GM23338 (cell line): ENCODE results near the gene EP300. TPM values are rescaled to one million over a fixed set of nuclear protein-coding genes. Genes with fewer than 3 reads are reported as not detected.

Source experiments
- ATAC-seq: fragments of 200-7000 bp; cut with Tn5 transposase; 3 replicates; pipeline ENCODE4 v1.9.1; 2020
- DNase-seq: peaks from one replicate; pipeline ENCODE4 v3.0.0-alpha.2; 2015; ENCODE audit warnings: low spot score
- H2AFZ ChIP-seq: fragments of 200-600 bp; sonication (generic); 2 replicates; pipeline ENCODE4 v1.8.0; 2016; ENCODE audit warnings: antibody characterized with exemption, mild to moderate bottlenecking, moderate library complexity
- H3F3A ChIP-seq: fragments of 200-600 bp; sonication (generic); replicated peaks from 2 replicates; pipeline ENCODE4 v1.8.0; 2017; ENCODE audit warnings: antibody characterized with exemption, mixed run types, low read depth
- H3K27ac ChIP-seq: fragments of 200-600 bp; sonication (generic); 2 replicates; pipeline ENCODE4 v1.6.1; 2016; ENCODE audit warnings: low read depth
- H3K27me3 ChIP-seq: fragments of 200-600 bp; sonication (generic); 2 replicates; pipeline ENCODE4 v1.8.0; 2016; ENCODE audit warnings: mild to moderate bottlenecking, mixed run types, moderate library complexity; ENCODE audit not compliant: insufficient read depth
- H3K36me3 ChIP-seq: fragments of 200-600 bp; sonication (generic); 2 replicates; pipeline ENCODE4 v1.8.0; 2016; ENCODE audit warnings: mild to moderate bottlenecking; ENCODE audit not compliant: insufficient read depth
- H3K4me1 ChIP-seq: fragments of 200-600 bp; sonication (generic); 2 replicates; pipeline ENCODE4 v1.8.0; 2016; ENCODE audit warnings: mild to moderate bottlenecking, moderate library complexity; ENCODE audit not compliant: insufficient read depth
- H3K4me2 ChIP-seq: fragments of 200-600 bp; sonication (generic); 2 replicates; pipeline ENCODE4 v1.7.1; 2017; ENCODE audit warnings: mixed run types
- H3K4me3 ChIP-seq: fragments of 200-600 bp; sonication (generic); 2 replicates; pipeline ENCODE4 v1.6.1; 2016; ENCODE audit warnings: mixed run types
- H3K79me2 ChIP-seq: fragments of 200-600 bp; sonication (generic); replicated peaks from 2 replicates; pipeline ENCODE4 v1.8.0; 2017; ENCODE audit warnings: mild to moderate bottlenecking; ENCODE audit not compliant: insufficient read depth
- H3K9me2 ChIP-seq: fragments of 200-600 bp; sonication (generic); 2 replicates; pipeline ENCODE4 v1.8.0; 2017; ENCODE audit not compliant: insufficient read depth
- H4K20me1 ChIP-seq: fragments of 200-600 bp; sonication (generic); replicated peaks from 2 replicates; pipeline ENCODE4 v1.8.0; 2017; ENCODE audit warnings: mild to moderate bottlenecking; ENCODE audit not compliant: insufficient read depth
- H3K27ac Mint-ChIP-seq: 2 replicates; pipeline ENCODE4 v1.8.0; 2020; ENCODE audit warnings: inconsistent platforms, mild to moderate bottlenecking, moderate library complexity, mixed read lengths
- H3K27me3 Mint-ChIP-seq: 3 replicates; pipeline ENCODE4 v1.8.0; 2022; ENCODE audit warnings: low read depth, mild to moderate bottlenecking, moderate library complexity, mixed read lengths, inconsistent platforms; ENCODE audit not compliant: insufficient read depth, poor library complexity
- H3K36me3 Mint-ChIP-seq: 3 replicates; pipeline ENCODE4 v1.8.0; 2021; ENCODE audit warnings: low read depth, mild to moderate bottlenecking, inconsistent platforms, moderate library complexity, mixed read lengths
- H3K4me1 Mint-ChIP-seq: 3 replicates; pipeline ENCODE4 v1.8.0; 2020; ENCODE audit warnings: mild to moderate bottlenecking, inconsistent platforms, mixed read lengths
- H3K4me3 Mint-ChIP-seq: 3 replicates; pipeline ENCODE4 v1.8.0; 2021; ENCODE audit warnings: moderate library complexity, mild to moderate bottlenecking, inconsistent platforms, mixed read lengths
- H3K9me3 Mint-ChIP-seq: 3 replicates; pipeline ENCODE4 v1.8.0; 2020; ENCODE audit warnings: moderate library complexity, mild to moderate bottlenecking, inconsistent platforms, mixed read lengths
- CREB1 ChIP-seq: fragments of 250-450 bp; sonication (Bioruptor Pico); IDR thresholded peaks from 2 replicates; pipeline ENCODE4 v1.5.0; 2020; ENCODE audit warnings: low read depth, mild to moderate bottlenecking, moderate library complexity
- EZH2 ChIP-seq: fragments of 200-600 bp; sonication (generic); IDR thresholded peaks from one replicate; pipeline ENCODE4 v1.8.0; 2017; ENCODE audit warnings: antibody characterized with exemption, mild to moderate bottlenecking, low read depth; ENCODE audit not compliant: unreplicated experiment
- EZH2phosphoT487 ChIP-seq: fragments of 200-600 bp; sonication (generic); IDR thresholded peaks from one replicate; pipeline ENCODE4 v1.8.1; 2018; ENCODE audit warnings: antibody characterized with exemption; ENCODE audit not compliant: unreplicated experiment
- NANOG ChIP-seq: IDR thresholded peaks from 2 replicates; pipeline ENCODE4 v1.6.1; 2016; ENCODE audit warnings: antibody characterized with exemption, borderline replicate concordance
- POLR2AphosphoS5 ChIP-seq: IDR thresholded peaks from 2 replicates; pipeline ENCODE4 v1.6.1; 2016; ENCODE audit warnings: antibody characterized with exemption, low read depth
- STAT1 ChIP-seq: IDR thresholded peaks from one replicate; pipeline ENCODE4 v1.6.1; 2016; ENCODE audit warnings: antibody characterized with exemption; ENCODE audit not compliant: unreplicated experiment
- ZNF114 ChIP-seq: fragments of 250-450 bp; sonication (Bioruptor Pico); IDR thresholded peaks from 2 replicates; pipeline ENCODE4 v1.5.0; 2020; ENCODE audit warnings: mild to moderate bottlenecking, moderate library complexity
- ZNF331 ChIP-seq: fragments of 250-450 bp; sonication (Bioruptor Pico); IDR thresholded peaks from 2 replicates; pipeline ENCODE4 v1.5.0; 2020; ENCODE audit warnings: low read depth, mild to moderate bottlenecking, moderate library complexity
- polyA plus RNA-seq: library from polyadenylated mRNA; unstranded; fragments of >200 nt; fragmentation: Nextera tagmentation; extraction: Ambion mirVana; gene quantifications from 2 replicates; pipeline ENCODE4 v1.2.1, GENCODE V29; 2016
- total RNA-seq: library from RNA; depleted of rRNA; stranded (reverse); fragments of >200 nt; shearing (Covaris generic); gene quantifications from 2 replicates; pipeline ENCODE4 v1.2.3, GENCODE V29; 2014
- TF ChIP-seq, protein P1 (sequence below), 2 experiments: fragments of 200-600 bp in 1 of 2; sonication (generic) in 1 of 2; conservative IDR thresholded peaks; 2 replicates each; pipeline versions ENCODE4 v1.5.1 to v1.6.1; 2016 to 2017; ENCODE audit warnings: antibody characterized with exemption in 2 of 2, low read depth in 2 of 2, mild to moderate bottlenecking in 2 of 2, moderate library complexity in 1 of 2
- TF ChIP-seq, protein P2 (sequence below): IDR thresholded peaks from one replicate; pipeline ENCODE4 v1.6.1; 2018; ENCODE audit warnings: antibody characterized with exemption; ENCODE audit not compliant: unreplicated experiment
- TF ChIP-seq, protein P3 (sequence below): IDR thresholded peaks from 2 replicates; pipeline ENCODE4 v1.6.1; 2016; ENCODE audit warnings: antibody characterized with exemption

The EP300 gene
- total and polyA plus RNA-seq, 2 experiments from 2014 or later, result 40.7 to 129 TPM

DNA sequence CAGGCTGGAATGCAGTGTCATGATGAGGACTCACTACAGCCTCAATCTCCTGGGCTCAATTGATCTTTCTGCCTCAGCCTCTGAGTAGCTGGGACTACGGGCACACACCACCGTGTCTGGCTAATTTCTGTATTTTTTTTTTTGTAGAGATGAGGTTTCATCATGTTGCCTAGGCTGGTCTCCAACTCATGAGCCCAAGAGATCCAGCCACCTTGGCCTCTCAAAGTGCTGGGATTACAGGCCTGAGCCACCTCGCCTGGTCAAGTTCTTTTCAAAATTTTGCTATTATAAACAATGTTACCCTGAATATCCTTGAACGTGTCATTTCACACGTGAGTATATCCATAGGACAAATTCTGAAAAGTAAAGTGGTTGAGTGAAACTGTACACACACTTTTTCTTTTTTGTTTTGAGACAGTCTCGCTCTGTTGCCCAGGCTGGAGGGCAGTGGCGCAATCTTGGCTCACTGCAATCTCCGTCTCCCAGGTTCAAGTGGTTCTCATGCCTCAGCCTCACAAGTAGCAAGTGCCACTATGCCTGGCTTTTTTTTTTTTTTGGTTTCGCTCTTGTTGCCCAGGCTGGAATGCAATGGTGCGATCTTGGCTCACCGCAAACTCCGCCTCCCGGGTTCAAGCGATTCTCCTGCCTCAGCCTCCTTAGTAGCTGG is 21.6 kb upstream of the EP300 start (continued):
- TF ChIP-seq EZH2, result no peak
- no peak for TF ChIP-seq POLR2AphosphoS5
- no peak for TF ChIP-seq NANOG
- TF ChIP-seq, protein P1, sequence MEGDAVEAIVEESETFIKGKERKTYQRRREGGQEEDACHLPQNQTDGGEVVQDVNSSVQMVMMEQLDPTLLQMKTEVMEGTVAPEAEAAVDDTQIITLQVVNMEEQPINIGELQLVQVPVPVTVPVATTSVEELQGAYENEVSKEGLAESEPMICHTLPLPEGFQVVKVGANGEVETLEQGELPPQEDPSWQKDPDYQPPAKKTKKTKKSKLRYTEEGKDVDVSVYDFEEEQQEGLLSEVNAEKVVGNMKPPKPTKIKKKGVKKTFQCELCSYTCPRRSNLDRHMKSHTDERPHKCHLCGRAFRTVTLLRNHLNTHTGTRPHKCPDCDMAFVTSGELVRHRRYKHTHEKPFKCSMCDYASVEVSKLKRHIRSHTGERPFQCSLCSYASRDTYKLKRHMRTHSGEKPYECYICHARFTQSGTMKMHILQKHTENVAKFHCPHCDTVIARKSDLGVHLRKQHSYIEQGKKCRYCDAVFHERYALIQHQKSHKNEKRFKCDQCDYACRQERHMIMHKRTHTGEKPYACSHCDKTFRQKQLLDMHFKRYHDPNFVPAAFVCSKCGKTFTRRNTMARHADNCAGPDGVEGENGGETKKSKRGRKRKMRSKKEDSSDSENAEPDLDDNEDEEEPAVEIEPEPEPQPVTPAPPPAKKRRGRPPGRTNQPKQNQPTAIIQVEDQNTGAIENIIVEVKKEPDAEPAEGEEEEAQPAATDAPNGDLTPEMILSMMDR (conservative IDR thresholded peaks at IDR 0.05; ENCODE audit: low read depth in 2 of 2), result no peak
- TF ChIP-seq, protein P2, sequence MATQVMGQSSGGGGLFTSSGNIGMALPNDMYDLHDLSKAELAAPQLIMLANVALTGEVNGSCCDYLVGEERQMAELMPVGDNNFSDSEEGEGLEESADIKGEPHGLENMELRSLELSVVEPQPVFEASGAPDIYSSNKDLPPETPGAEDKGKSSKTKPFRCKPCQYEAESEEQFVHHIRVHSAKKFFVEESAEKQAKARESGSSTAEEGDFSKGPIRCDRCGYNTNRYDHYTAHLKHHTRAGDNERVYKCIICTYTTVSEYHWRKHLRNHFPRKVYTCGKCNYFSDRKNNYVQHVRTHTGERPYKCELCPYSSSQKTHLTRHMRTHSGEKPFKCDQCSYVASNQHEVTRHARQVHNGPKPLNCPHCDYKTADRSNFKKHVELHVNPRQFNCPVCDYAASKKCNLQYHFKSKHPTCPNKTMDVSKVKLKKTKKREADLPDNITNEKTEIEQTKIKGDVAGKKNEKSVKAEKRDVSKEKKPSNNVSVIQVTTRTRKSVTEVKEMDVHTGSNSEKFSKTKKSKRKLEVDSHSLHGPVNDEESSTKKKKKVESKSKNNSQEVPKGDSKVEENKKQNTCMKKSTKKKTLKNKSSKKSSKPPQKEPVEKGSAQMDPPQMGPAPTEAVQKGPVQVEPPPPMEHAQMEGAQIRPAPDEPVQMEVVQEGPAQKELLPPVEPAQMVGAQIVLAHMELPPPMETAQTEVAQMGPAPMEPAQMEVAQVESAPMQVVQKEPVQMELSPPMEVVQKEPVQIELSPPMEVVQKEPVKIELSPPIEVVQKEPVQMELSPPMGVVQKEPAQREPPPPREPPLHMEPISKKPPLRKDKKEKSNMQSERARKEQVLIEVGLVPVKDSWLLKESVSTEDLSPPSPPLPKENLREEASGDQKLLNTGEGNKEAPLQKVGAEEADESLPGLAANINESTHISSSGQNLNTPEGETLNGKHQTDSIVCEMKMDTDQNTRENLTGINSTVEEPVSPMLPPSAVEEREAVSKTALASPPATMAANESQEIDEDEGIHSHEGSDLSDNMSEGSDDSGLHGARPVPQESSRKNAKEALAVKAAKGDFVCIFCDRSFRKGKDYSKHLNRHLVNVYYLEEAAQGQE, result no peak
- no peak for TF ChIP-seq EZH2phosphoT487
- no peak for TF ChIP-seq ZNF331 (CRISPR knock-in tag)
- TF ChIP-seq, protein P3, sequence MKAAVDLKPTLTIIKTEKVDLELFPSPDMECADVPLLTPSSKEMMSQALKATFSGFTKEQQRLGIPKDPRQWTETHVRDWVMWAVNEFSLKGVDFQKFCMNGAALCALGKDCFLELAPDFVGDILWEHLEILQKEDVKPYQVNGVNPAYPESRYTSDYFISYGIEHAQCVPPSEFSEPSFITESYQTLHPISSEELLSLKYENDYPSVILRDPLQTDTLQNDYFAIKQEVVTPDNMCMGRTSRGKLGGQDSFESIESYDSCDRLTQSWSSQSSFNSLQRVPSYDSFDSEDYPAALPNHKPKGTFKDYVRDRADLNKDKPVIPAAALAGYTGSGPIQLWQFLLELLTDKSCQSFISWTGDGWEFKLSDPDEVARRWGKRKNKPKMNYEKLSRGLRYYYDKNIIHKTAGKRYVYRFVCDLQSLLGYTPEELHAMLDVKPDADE, result no peak
- no peak for TF ChIP-seq ZNF114
- no peak for TF ChIP-seq CREB1 (CRISPR knock-in tag)

DNA sequence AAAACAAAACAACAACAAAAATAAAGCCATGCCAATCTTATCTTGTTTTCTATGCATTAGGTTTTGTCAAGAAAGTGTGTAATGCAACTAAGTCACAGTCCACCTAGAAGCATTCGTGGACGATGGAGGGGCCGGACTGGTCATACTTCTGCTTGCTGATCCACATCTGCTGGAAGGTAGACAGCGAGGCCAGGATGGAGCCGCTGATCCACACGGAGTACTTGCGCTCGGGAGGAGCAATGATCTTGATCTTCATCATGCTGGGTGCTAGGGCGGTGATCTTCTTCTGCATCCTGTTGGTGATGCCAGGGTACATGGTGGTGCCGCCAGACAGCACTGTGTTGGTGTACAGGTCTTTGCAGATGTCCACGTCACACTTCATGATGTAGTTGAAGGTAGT is 18.3 kb upstream of the EP300 start:
- no peaks in the 10 kb centered on the region for H3K79me2 ChIP-seq
- Mint-ChIP-seq H3K4me3 (no peak overlapping the region), H3K9me3 (no peaks in the 10 kb centered on the region), H3K27ac (no peak overlapping the region), H3K36me3 (no peaks in the 10 kb centered on the region), H3K27me3 (no peaks in the 10 kb centered on the region), H3K4me1 (no peaks in the 10 kb centered on the region)
- no peaks in the 10 kb centered on the region for H3F3A ChIP-seq
- ATAC-seq (no peak), DNase-seq (no peak)
- H3K4me3 ChIP-seq, result no peak overlapping the region
- H3K9me2 ChIP-seq, result no peaks in the 10 kb centered on the region
- no peaks in the 10 kb centered on the region for H3K36me3 ChIP-seq
- H3K4me2 ChIP-seq, result no peak overlapping the region
- H2AFZ ChIP-seq, result no peak overlapping the region
- H4K20me1 ChIP-seq, result no peaks in the 10 kb centered on the region
- H3K27ac ChIP-seq, result no peak overlapping the region
- no peaks in the 10 kb centered on the region for H3K27me3 ChIP-seq
- TF ChIP-seq ZNF114, result no peak
- TF ChIP-seq, protein P3, result no peak
- no peak for TF ChIP-seq POLR2AphosphoS5
- no peak for TF ChIP-seq CREB1 (CRISPR knock-in tag)
- TF ChIP-seq STAT1, result no peak
- TF ChIP-seq EZH2, result no peak
- TF ChIP-seq, protein P2, result no peak
- no peak for TF ChIP-seq NANOG
- H3K4me1 ChIP-seq, result no peaks in the 10 kb centered on the region
